ENCODE results near the gene CCDC24. TPM values are rescaled to one million over a fixed set of nuclear protein-coding genes. Genes with fewer than 3 reads are reported as not detected.

Gene CCDC24
- total RNA-seq, 2 donors from 2014 or later, result 4.5 to 24.0 TPM

- TF ChIP-seq, protein P1, sequence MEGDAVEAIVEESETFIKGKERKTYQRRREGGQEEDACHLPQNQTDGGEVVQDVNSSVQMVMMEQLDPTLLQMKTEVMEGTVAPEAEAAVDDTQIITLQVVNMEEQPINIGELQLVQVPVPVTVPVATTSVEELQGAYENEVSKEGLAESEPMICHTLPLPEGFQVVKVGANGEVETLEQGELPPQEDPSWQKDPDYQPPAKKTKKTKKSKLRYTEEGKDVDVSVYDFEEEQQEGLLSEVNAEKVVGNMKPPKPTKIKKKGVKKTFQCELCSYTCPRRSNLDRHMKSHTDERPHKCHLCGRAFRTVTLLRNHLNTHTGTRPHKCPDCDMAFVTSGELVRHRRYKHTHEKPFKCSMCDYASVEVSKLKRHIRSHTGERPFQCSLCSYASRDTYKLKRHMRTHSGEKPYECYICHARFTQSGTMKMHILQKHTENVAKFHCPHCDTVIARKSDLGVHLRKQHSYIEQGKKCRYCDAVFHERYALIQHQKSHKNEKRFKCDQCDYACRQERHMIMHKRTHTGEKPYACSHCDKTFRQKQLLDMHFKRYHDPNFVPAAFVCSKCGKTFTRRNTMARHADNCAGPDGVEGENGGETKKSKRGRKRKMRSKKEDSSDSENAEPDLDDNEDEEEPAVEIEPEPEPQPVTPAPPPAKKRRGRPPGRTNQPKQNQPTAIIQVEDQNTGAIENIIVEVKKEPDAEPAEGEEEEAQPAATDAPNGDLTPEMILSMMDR (IDR thresholded peaks at IDR 0.05), result no peak
- no peaks in the 10 kb centered on the region for H3K9me3 ChIP-seq
Measured at GRCh38 chr1:43957407-43958040, 33.9 kb upstream of the CCDC24 start.

DNA sequence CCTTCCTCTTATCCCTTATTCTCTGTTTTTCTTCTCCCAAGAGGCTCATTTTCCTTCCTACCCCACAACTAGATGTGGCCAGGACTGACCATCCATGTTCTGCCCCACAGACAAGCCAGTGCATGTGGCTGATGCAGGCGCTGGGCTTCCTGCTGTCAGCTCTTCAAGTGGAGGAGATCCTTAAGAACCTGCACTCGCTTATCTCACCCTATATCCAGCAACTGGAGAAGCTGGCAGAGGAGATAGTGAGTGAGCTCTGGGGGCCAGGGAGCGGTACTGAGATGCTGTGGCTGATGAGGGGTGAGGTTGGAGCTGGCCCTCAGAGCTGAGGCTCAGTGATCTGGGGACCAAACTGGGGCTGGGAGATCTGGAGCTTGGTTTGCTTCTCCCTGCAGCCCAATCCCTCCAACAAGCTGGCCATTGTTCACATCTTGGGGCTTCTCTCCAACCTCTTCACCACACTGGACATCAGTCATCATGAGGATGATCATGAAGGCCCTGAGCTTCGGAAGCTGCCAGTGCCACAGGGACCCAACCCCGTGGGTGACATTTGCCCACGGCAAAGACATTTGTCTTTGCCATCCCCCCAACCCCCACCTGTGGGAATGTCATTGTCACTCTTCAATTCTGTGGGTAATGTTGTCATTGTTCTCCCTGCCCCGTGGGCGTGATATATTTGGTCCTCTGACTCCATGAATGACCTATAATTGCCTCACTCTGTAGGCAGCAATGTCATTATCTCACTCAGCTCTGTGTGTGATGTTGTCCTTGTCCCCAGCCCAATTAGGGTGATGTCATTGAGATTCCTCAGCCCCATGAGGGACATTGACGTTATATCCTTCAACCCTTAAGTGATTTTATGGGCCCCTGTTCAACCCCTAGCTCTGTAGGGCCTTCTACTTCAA, 32.8 kb upstream of the CCDC24 start:
- ATAC-seq (ENCODE audit: insufficient number of reproducible peaks, low FRiP score, low read depth) (no peak), DNase-seq (ENCODE audit: low spot score) (no peak)
- no peaks in the 10 kb centered on the region for H3K9me3 ChIP-seq
- no peak overlapping the region for H3K27ac ChIP-seq
- H3K4me1 ChIP-seq (ENCODE audit: control insufficient read depth in 1 of 2, low read depth in 2 of 2), result no peaks in the 10 kb centered on the region
- TF ChIP-seq, protein P1 (IDR thresholded peaks at IDR 0.05), result no peak
- H3K27me3 ChIP-seq (replicated peaks; ENCODE audit: insufficient read depth), result no peaks in the 10 kb centered on the region
- peaks cover 47% of the 10 kb centered on the region for H3K36me3 ChIP-seq
- no peak overlapping the region for H3K4me3 ChIP-seq

More at GRCh38 chr1:43957407-43958040, 33.9 kb upstream of the CCDC24 start:
- H3K4me1 ChIP-seq (ENCODE audit: control insufficient read depth in 1 of 2, low read depth in 2 of 2), result no peaks in the 10 kb centered on the region
- H3K4me3 ChIP-seq, result no peak overlapping the region
- ATAC-seq (ENCODE audit: insufficient number of reproducible peaks, low FRiP score, low read depth), result no peak
- no peak overlapping the region for H3K27ac ChIP-seq
- peaks cover 37% of the 10 kb centered on the region for H3K36me3 ChIP-seq
- no peaks in the 10 kb centered on the region for H3K27me3 ChIP-seq (replicated peaks; ENCODE audit: insufficient read depth)
- no peak for DNase-seq (ENCODE audit: low spot score)

- Histone ChIP-seq H3K4me3 (no peak overlapping the region), H3K27me3 (replicated peaks; ENCODE audit: insufficient read depth) (no peaks in the 10 kb centered on the region), H3K4me1 (ENCODE audit: control insufficient read depth in 1 of 2, low read depth in 2 of 2) (no peaks in the 10 kb centered on the region), H3K27ac (no peak overlapping the region), H3K36me3 (peaks cover 54% of the 10 kb centered on the region), H3K9me3 (no peaks in the 10 kb centered on the region)
- ATAC-seq (ENCODE audit: insufficient number of reproducible peaks, low FRiP score, low read depth) (no peak), DNase-seq (ENCODE audit: low spot score) (no peak)
- TF ChIP-seq, protein P1 (IDR thresholded peaks at IDR 0.05), result no peak
Measured at GRCh38 chr1:43960798-43961197, 30.6 kb upstream of the CCDC24 start.

- Histone ChIP-seq H3K4me3 (no peak overlapping the region), H3K4me1 (ENCODE audit: control insufficient read depth in 1 of 2, low read depth in 2 of 2) (no peaks in the 10 kb centered on the region), H3K27me3 (replicated peaks; ENCODE audit: insufficient read depth) (no peaks in the 10 kb centered on the region), H3K36me3 (peaks cover 51% of the 10 kb centered on the region), H3K9me3 (no peaks in the 10 kb centered on the region), H3K27ac (no peak overlapping the region)
- ATAC-seq (ENCODE audit: insufficient number of reproducible peaks, low FRiP score, low read depth), result no peak
- TF ChIP-seq, protein P1 (IDR thresholded peaks at IDR 0.05), result no peak
- DNase-seq (ENCODE audit: low spot score), result no peak
Measured at GRCh38 chr1:43961692-43962091, 29.7 kb upstream of the CCDC24 start.

DNA sequence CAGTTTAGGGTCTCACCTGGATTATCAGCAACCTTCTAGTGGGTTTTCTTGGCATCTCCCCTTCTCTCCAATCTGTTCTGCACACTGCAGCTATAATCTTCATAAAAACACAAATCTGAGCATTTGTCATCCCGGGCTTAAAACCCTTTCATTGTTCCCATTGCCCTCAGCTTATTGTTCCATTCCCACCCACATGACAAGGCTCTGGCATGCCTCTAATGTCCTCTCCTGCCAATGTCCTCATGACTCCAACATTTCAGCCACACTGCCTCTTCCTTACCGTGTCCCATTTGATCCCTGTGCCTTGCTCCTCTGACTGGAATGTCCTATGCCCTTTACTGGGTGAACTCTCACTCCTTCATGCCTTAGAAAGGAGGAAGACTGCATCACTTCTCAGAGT, 29.1 kb upstream of the CCDC24 start:
- Histone ChIP-seq H3K4me1 (ENCODE audit: control insufficient read depth in 1 of 2, low read depth in 2 of 2) (no peaks in the 10 kb centered on the region), H3K27ac (no peak overlapping the region), H3K27me3 (replicated peaks; ENCODE audit: insufficient read depth) (no peaks in the 10 kb centered on the region), H3K4me3 (no peak overlapping the region), H3K9me3 (no peaks in the 10 kb centered on the region), H3K36me3 (peaks cover 51% of the 10 kb centered on the region)
- TF ChIP-seq, protein P1 (IDR thresholded peaks at IDR 0.05), result no peak
- ATAC-seq (ENCODE audit: insufficient number of reproducible peaks, low FRiP score, low read depth) (no peak), DNase-seq (ENCODE audit: low spot score) (no peak)

All from thoracic aorta (tissue), 2 donors.